HL-60 (cell line): ENCODE data around the gene MACF1.

ENCODE experiments used
- CTCF ChIP-seq: IDR thresholded peaks from one replicate; pipeline ENCODE4 v1.5.1; 2011; ENCODE audit warnings: low read length, control low read depth, inconsistent platforms; ENCODE audit not compliant: insufficient read depth
- GABPA ChIP-seq: IDR thresholded peaks from 2 replicates; pipeline ENCODE4 v1.6.1; 2012; ENCODE audit warnings: low read depth
- REST ChIP-seq: IDR thresholded peaks from 2 replicates; pipeline ENCODE4 v1.6.1; 2012; ENCODE audit warnings: low read depth; ENCODE audit not compliant: insufficient replicate concordance

- no peak for TF ChIP-seq REST
- no peak for TF ChIP-seq GABPA
- TF ChIP-seq CTCF: no peak
These were observed 320.3 kb downstream of the MACF1 start for GRCh38 chr1:39524591-39525365.
